Measurements from ENCODE around the gene SPRY4.
"Not testable (repeated sequence)": the region's sequence is repeated elsewhere in the genome, so short reads cannot be mapped to it uniquely, and the experiment has no call there.

The SPRY4 gene

GRCh38 chr5:142314606-142315005 lies 10.2 kb downstream of the SPRY4 start:
- no peak for DNase-seq (ENCODE audit: low spot score)

- DNase-seq (ENCODE audit: low spot score) = peak; percentile 49
Measured at GRCh38 chr5:142314109-142314508, 10.7 kb downstream of the SPRY4 start.

GRCh38 chr5:142313682-142314081 lies 11.1 kb downstream of the SPRY4 start:
- peak; percentile 47 for DNase-seq (ENCODE audit: low spot score)

GRCh38 chr5:142313275-142313674 lies 11.5 kb downstream of the SPRY4 start:
- DNase-seq (ENCODE audit: low spot score) = no peak

DNA sequence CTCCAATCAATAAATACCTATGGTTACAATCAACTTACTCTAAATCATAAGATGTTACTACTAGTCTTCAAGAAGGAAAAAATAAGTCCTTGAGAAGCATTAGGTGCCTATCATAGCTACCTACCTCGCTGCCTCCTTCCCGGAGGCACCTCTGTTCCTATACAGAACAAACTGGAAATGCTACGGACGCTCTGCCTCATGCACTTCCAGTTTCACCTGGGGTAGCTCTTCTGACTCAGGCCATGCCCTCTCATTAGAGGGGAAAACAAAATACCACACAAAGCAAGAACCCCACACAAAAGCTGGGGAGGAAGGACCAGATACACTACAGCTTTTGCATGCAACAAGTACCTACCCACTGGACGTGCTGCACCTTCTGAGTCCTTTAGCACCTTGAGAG lies 12.4 kb downstream of the SPRY4 start:
- no peak for DNase-seq (ENCODE audit: low spot score)

DNA sequence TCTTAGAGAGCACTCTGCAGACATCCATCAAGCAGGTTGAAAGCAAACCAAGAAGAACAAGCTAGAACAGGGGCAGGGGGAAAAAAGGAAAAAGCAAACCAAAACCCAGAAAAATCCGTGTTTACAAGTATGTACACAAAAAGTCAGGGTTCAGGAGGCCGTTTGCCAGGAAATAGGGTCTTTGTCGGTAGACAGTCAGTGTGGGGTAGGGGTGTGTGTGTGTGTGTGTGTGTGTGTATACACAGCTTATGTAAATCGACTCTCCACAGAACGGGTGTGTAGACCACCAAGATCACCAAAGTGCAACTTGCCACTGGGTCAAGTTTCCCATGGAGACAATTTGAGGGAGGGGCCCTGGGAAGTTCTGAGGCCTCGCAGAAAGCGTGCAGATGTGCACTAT lies 13.1 kb downstream of the SPRY4 start:
- no peak for DNase-seq (ENCODE audit: low spot score)

DNA sequence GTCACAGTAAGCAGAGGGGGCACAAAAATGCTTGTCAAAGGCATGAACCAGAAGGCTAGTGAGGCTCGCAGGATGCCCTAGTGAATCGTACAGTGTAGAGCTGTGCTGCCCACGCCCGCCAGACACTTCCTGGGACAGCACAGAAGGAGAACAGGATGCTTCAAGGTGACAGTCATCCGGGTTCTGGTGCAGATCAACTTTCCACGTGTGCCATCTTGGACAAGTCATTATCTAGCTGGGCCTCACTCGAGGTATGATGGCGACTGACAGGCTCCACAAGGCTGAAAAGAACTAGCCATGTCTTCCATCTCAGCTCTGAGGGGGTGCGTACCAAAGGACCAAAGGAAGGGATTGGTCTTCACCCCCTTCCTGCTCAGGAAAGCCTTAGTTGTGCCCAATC lies 14.0 kb downstream of the SPRY4 start:
- no peak for DNase-seq (ENCODE audit: low spot score)

DNA sequence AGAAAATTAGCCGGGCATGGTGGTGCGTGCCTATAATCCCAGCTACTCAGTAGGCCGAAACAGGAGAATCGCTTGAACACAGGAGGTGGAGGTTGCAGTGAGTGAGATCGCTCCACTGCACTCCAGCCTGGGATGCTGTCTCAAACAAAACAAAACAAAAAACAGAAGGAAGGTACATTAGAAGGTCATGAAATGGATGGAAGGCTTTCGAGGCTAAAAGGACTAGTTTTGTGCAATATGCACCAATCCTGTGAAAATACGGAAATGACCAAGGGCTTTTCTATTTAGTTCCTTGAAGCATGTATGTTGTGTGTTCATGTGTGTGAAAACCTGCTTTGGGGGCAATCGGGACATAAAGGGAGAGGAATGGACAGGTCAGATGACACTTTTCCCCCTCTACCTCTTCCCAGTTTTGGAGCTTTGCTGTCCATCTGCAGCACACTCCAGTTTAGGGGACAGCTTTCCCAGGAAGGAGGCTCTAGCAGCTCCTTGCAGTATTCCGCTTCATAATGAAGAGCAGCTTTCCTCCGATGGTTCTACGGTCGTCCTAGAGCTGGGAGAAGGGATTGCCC lies 15.0 kb downstream of the SPRY4 start:
- DNase-seq (ENCODE audit: low spot score) = no peak

- no peak for DNase-seq (ENCODE audit: low spot score)
Measured at GRCh38 chr5:142308358-142308757, 16.5 kb downstream of the SPRY4 start.

DNA sequence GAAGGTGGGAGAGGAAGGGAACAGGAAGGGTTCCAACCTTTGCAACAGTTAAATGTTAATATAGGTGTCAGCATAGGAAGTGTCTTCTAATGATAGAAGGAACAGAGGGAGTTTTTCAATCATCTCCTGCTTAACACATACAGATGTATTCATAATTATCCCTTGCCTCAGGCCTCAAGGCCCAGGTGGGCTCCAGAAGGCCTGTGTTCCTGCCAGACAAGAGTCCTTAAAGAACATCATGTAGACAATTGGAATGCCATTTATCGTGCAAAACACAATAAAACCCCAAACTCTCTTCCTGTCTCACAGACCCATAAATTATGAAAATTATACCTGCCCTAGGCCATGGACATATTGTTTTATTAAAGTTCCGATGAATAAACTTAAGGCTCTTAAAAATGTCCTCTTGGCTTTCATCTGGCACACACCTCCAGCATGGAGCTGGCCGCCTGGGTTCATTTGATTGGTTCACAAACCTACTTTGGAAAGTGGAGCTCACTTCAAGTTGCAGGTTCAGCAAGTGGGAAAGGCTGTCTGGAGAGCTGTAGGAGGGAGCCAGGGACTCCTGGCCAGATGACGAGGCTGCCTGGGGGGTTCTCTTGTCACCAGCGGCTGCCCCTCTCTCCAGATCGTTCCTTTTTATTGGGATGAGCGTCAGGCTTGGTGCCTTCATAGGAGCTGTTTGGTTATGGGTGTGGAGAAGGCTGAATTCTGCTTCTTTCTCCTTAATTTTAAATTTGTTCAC lies 17.5 kb downstream of the SPRY4 start:
- DNase-seq (ENCODE audit: low spot score) = no peak

- no peak for DNase-seq (ENCODE audit: low spot score)
Measured at GRCh38 chr5:142306077-142306502, 18.7 kb downstream of the SPRY4 start.

DNA sequence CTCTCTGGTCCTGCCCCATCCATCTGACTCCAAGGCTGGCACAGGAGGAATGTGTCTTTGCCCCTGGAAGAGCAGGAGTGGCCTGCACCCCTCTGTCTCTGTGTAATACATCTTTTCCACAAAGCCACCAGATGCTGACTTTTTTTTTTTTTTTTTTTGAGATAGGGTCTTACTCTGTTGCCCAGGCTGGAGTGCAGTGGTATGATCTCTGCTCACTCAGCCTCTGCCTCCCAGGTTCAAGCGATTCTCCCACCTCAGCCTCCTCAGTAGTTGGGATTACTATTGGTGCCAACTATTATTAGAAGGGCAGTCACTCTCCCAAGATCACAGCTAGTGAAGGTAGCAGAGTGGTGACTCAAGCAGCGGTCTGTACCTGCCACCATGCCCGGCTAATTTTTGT lies 19.6 kb downstream of the SPRY4 start:
- no peak for DNase-seq (ENCODE audit: low spot score)

GRCh38 chr5:142304013-142304701 lies 20.7 kb downstream of the SPRY4 start:
- no peak for DNase-seq (ENCODE audit: low spot score)

DNA sequence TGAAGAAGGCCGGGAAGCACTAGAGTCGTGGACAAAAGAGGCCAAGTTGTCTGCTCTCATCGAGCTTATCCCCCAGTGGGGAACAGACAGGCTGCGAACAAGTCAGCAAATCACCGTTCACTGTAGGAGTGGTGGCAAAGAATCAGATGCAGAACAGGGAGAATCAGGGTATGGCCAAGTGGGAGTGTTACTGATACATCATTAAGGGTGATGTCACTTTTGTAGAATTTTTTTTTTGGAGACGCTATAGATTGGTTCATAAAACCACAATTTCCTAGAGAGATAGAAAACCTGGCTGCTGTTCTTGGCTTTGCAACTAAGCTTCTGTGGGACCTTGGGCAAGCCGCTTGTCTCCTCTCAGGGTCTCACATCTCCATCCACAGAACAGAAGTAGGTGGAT lies 21.3 kb downstream of the SPRY4 start:
- no peak for DNase-seq (ENCODE audit: low spot score)

- DNase-seq (ENCODE audit: low spot score) = no peak
Measured at GRCh38 chr5:142301540-142301939, 23.3 kb downstream of the SPRY4 start.

- no peak for DNase-seq (ENCODE audit: low spot score)
Measured at GRCh38 chr5:142300677-142301076, 24.1 kb downstream of the SPRY4 start.

- no peak for DNase-seq (ENCODE audit: low spot score)
Measured at GRCh38 chr5:142298789-142299188, 26.0 kb downstream of the SPRY4 start.

GRCh38 chr5:142297786-142298185 lies 27.0 kb downstream of the SPRY4 start:
- DNase-seq (ENCODE audit: low spot score) = not testable (repeated sequence)

GRCh38 chr5:142296914-142297417 lies 27.9 kb downstream of the SPRY4 start:
- peak; percentile 43 for DNase-seq (ENCODE audit: low spot score)

GRCh38 chr5:142295960-142296860 lies 28.6 kb downstream of the SPRY4 start:
- DNase-seq (ENCODE audit: low spot score) = no peak

DNA sequence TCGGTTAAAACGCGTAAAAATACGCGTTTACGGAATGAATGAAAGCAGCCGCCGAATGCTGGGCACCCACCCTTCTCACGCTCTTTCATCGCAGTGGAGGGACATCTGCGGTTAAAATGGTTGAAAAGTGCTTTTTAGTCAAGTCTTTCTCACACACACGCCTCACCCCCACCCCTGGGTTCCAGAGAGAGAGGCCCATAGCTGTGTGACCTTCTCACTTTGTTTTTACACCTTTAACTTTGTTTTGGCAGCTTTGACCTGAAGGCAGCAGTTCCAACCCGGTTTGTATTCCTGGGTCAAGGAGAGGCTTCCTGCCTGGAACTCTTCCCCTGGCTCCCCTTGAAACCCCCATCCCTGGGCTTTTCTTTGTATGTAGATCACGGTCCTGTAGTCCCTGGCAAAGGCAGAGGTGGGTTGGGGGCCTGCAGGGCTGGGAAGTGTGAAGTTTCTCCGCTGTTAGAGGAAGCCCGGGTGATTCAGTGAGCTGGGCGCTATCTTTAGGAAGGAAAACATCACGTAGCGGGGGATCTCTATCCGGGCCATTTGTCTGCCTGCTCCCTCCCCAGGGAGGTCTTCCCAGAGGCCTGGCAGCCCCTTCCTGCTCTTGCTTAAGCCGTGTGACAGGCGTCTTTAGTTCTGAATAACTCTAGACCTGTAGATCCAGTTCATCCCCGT lies 29.6 kb downstream of the SPRY4 start:
- DNase-seq (ENCODE audit: low spot score) = no peak

All from AG20443 (cell line).